Stomach (tissue), 4 donors: ENCODE results near the gene LONP2.

ENCODE experiments used
- CTCF ChIP-seq, 7 experiments: fragments of 450-650 bp in 4 of 7; fragments of 200-600 bp in 3 of 7; sonication (generic) in 3 of 7; IDR thresholded peaks; one replicate each; pipeline ENCODE4 v1.5.1; 2016 to 2019; ENCODE audit warnings: antibody characterized with exemption in 7 of 7, control low read depth in 2 of 7, mild to moderate bottlenecking in 1 of 7
- EP300 ChIP-seq: sonication (generic); formaldehyde crosslinking; IDR thresholded peaks from one replicate; pipeline ENCODE4 v1.6.1; 2017; ENCODE audit warnings: antibody characterized with exemption
- POLR2A ChIP-seq, 4 donors: fragments of 450-650 bp; IDR thresholded peaks; one replicate each; pipeline ENCODE4 v1.6.1; 2016; ENCODE audit warnings: antibody characterized with exemption in 4 of 4, control low read depth in 2 of 4, mild to moderate bottlenecking in 1 of 4, moderate library complexity in 1 of 4
- POLR2AphosphoS5 ChIP-seq, 3 donors: sonication (generic); formaldehyde crosslinking; IDR thresholded peaks; one replicate each; pipeline ENCODE4 v1.6.1; 2016; ENCODE audit warnings: antibody characterized with exemption in 3 of 3

- TF ChIP-seq CTCF (IDR thresholded peaks at IDR 0.05) (no peak), POLR2A (IDR thresholded peaks at IDR 0.05) (peak in 2 of 4 donors; percentile 68 to 77), EP300 (no peak), POLR2AphosphoS5 (IDR thresholded peaks at IDR 0.05) (peak; percentile 91 to 94 (median 92))
Observed at GRCh38 chr16:48365601-48366164, 121.6 kb downstream of the LONP2 start.
